ENCODE results near the gene RPS2.

RPS2 gene

GRCh38 chr16:1968146-1968953, 3.7 kb upstream of the RPS2 start:
- ATAC-seq, result no peak
- TF ChIP-seq ISL1 (CRISPR knock-in tag; IDR thresholded peaks at IDR 0.05) (no peak), ZNF565 (CRISPR knock-in tag; conservative IDR thresholded peaks at IDR 0.05; ENCODE audit: low read depth) (no peak), TCF4 (CRISPR knock-in tag; IDR thresholded peaks at IDR 0.05; ENCODE audit: borderline replicate concordance) (no peak), CREB5 (CRISPR knock-in tag; IDR thresholded peaks at IDR 0.05; ENCODE audit: low read depth) (no peak)

GRCh38 chr16:1966460-1966859, 1.8 kb upstream of the RPS2 start, which contains the start of gene RNF151:
RNF151 (plus strand) TSS chr16:1966856; CDS start chr16:1966882, 26 bp downstream.
- no peak for TF ChIP-seq POU6F1 (CRISPR knock-in tag; IDR thresholded peaks at IDR 0.05; ENCODE audit: borderline replicate concordance, low read depth)
- TF ChIP-seq ZNF565 (CRISPR knock-in tag; conservative IDR thresholded peaks at IDR 0.05; ENCODE audit: low read depth), result no peak
- no peak for TF ChIP-seq GLIS3 (CRISPR knock-in tag; IDR thresholded peaks at IDR 0.05)
- TF ChIP-seq TSHZ2 (CRISPR knock-in tag; IDR thresholded peaks at IDR 0.05), result no peak
- TF ChIP-seq CSDC2 (CRISPR knock-in tag; IDR thresholded peaks at IDR 0.05), result no peak
- TF ChIP-seq TCF4 (CRISPR knock-in tag; IDR thresholded peaks at IDR 0.05; ENCODE audit: borderline replicate concordance), result no peak
- TF ChIP-seq CREB5 (CRISPR knock-in tag; IDR thresholded peaks at IDR 0.05; ENCODE audit: low read depth), result no peak
- TF ChIP-seq OSR1 (CRISPR knock-in tag; IDR thresholded peaks at IDR 0.05), result no peak
- no peak for ATAC-seq

GRCh38 chr16:1965396-1966001, 873 bp upstream of the RPS2 start:
- TF ChIP-seq ZFP3 (CRISPR knock-in tag; IDR thresholded peaks at IDR 0.05) (no peak), TOX (CRISPR knock-in tag; IDR thresholded peaks at IDR 0.05; ENCODE audit: borderline replicate concordance) (no peak), BACH2 (CRISPR knock-in tag; IDR thresholded peaks at IDR 0.05; ENCODE audit: borderline replicate concordance) (no peak), ZNF70 (CRISPR knock-in tag; IDR thresholded peaks at IDR 0.05) (no peak), ZC3H10 (CRISPR knock-in tag; IDR thresholded peaks at IDR 0.05) (no peak), OSR1 (CRISPR knock-in tag; IDR thresholded peaks at IDR 0.05) (no peak), RARB (CRISPR knock-in tag; IDR thresholded peaks at IDR 0.05) (no peak), PPARA (CRISPR knock-in tag; IDR thresholded peaks at IDR 0.05; ENCODE audit: borderline replicate concordance) (no peak), TCF4 (CRISPR knock-in tag; IDR thresholded peaks at IDR 0.05; ENCODE audit: borderline replicate concordance) (no peak), TSHZ2 (CRISPR knock-in tag; IDR thresholded peaks at IDR 0.05) (no peak)
- no peak for ATAC-seq

All from SK-N-SH treated with all-trans-retinoic acid at 6 μM for 48 hours (cell line).